HUES64 (cell line): ENCODE data around the gene FXR2.

Experiments used
- H3K27ac ChIP-seq: 2 replicates; pipeline ENCODE4 v1.7.0; 2013; ENCODE audit warnings: low read depth, low read length, inconsistent platforms
- H3K27me3 ChIP-seq: 2 replicates; pipeline ENCODE4 v1.6.1; 2013; ENCODE audit warnings: mild to moderate bottlenecking, low read length; ENCODE audit not compliant: insufficient read depth
- H3K36me3 ChIP-seq: 2 replicates; pipeline ENCODE4 v1.6.1; 2013; ENCODE audit warnings: mild to moderate bottlenecking, low read length; ENCODE audit not compliant: insufficient read depth
- H3K4me1 ChIP-seq: 2 replicates; pipeline ENCODE4 v1.6.1; 2013; ENCODE audit warnings: mild to moderate bottlenecking, low read length, moderate library complexity; ENCODE audit not compliant: insufficient read depth
- H3K4me3 ChIP-seq: 2 replicates; pipeline ENCODE4 v1.5.1; 2013; ENCODE audit warnings: mild to moderate bottlenecking, low read length, moderate library complexity
- H3K9ac ChIP-seq: 2 replicates; pipeline ENCODE4 v1.6.1; 2013; ENCODE audit warnings: mild to moderate bottlenecking, low read depth, low read length
- H3K9me3 ChIP-seq: 2 replicates; pipeline ENCODE4 v1.6.1; 2013; ENCODE audit warnings: low read depth, low read length; ENCODE audit not compliant: insufficient read depth
- WGBS: fragments of 150-250, 120-280 bp; methylation state at CpG from one replicate; pipeline ENCODE4 v1.1.7; 2013; ENCODE audit warnings: missing lambda C conversion rate; 5-methylcytosine and 5-hydroxymethylcytosine counted together

The FXR2 gene

DNA sequence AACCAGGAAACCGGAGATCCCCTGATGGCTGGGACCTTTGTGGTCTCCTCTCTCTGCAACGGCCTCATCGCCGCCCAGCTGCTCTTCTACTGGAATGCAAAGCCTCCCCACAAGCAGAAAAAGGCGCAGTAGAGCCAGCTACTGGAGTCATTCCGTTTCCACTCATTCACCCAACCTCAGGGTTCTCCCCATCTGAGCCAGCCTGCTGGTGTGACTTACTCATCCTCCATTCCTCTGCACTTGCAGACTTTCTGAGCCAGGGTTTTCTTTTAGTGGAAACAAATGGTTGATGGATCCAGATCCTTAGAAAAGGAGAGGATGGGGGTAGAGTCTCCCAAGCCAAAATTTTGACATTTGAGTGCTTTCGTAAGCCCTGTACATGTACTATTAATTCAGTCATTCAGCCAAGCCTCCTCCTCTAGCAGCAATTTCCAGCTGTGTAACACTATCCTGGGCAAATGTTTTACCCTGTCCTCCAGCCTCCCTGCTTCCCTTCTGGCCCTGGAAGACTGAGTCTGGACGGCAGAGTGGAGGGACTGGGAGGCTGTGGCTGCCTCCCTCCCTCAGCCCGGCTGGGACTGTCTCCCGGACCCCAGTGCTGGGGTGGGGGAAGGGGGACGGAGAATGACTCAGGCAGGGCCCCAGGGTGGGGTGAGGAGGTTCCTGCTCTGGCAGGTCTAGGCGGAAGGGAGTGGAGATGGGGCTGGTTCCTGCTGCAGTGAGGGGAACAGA is 27.1 kb downstream of the FXR2 start:
- 74% methylated on average over 12 of the region's 12 CpGs for WGBS
- H3K9me3 ChIP-seq = no peaks in the 10 kb centered on the region
- no peak overlapping the region for H3K9ac ChIP-seq
- H3K4me3 ChIP-seq = peak overlapping the region; percentile 72
- H3K27me3 ChIP-seq = no peaks in the 10 kb centered on the region
- H3K4me1 ChIP-seq = peaks cover 14% of the 10 kb centered on the region
- peaks cover 36% of the 10 kb centered on the region for H3K36me3 ChIP-seq
- H3K27ac ChIP-seq = no peak overlapping the region

GRCh38 chr17:7586673-7587419 is 27.9 kb downstream of the FXR2 start:
- peaks cover 29% of the 10 kb centered on the region for H3K36me3 ChIP-seq
- H3K4me3 ChIP-seq = no peak overlapping the region
- H3K9me3 ChIP-seq = no peaks in the 10 kb centered on the region
- H3K27ac ChIP-seq = no peak overlapping the region
- H3K27me3 ChIP-seq = no peaks in the 10 kb centered on the region
- H3K4me1 ChIP-seq = peaks cover 14% of the 10 kb centered on the region
- 84% methylated on average over 9 of the region's 9 CpGs for WGBS
- no peak overlapping the region for H3K9ac ChIP-seq

DNA sequence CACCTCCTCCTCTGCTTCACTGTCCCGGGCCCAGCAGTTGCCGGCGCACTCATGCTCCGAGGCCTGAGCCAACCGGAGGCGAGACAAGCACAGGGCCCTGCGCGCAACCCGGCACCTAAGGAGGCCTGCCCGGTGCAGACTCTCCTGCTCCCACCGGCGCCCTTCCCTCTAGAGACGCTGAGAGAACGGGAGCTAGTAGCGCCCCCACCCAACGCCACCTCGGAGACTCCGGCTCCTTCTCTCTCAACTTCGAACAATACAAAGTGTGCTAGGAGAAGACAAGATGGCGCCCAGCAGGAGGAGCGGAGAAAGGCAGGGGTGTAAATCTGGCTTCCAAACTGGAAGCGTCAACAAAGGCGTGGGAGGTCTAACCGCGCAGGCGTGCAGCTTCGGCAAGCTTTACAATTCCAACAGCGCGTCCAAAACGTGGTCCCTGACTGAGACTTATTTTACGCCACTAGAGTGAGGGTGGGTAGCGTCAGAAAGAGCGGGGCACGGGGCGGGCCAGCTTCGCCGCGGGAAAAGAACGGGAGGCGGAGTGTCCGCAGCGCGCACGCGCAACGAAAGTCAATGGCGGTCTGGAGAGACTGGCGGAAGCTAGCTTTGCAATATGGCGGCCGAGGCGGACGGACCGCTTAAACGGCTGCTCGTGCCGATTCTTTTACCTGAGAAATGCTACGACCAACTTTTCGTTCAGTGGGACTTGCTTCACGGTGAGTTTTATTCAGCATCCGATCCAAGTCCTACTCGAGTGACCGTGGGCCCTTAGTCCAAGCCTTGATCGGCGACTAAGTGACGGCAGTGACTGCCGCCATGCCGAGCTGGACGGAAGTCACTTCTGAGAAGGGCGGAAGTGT is 31.2 kb downstream of the FXR2 start, which contains the start of gene MPDU1:
Gene MPDU1, plus strand, starts transcription at position 600 of the 857 bp plus-strand sequence. Its CDS starts 11 bp downstream, at position 611.
- Histone ChIP-seq H3K27ac (peak within 1 kb of the TSS; percentile 98), H3K9me3 (no peaks in the 10 kb centered on the region), H3K9ac (peak within 1 kb of the TSS; percentile 98), H3K27me3 (no peaks in the 10 kb centered on the region), H3K4me3 (peak within 1 kb of the TSS; percentile 80), H3K36me3 (peaks cover 28% of the 10 kb centered on the region), H3K4me1 (no peaks in the 10 kb centered on the region; the same call in 1 of the 2 replicates)
- WGBS = 64% methylated on average over 69 of the region's 69 CpGs

DNA sequence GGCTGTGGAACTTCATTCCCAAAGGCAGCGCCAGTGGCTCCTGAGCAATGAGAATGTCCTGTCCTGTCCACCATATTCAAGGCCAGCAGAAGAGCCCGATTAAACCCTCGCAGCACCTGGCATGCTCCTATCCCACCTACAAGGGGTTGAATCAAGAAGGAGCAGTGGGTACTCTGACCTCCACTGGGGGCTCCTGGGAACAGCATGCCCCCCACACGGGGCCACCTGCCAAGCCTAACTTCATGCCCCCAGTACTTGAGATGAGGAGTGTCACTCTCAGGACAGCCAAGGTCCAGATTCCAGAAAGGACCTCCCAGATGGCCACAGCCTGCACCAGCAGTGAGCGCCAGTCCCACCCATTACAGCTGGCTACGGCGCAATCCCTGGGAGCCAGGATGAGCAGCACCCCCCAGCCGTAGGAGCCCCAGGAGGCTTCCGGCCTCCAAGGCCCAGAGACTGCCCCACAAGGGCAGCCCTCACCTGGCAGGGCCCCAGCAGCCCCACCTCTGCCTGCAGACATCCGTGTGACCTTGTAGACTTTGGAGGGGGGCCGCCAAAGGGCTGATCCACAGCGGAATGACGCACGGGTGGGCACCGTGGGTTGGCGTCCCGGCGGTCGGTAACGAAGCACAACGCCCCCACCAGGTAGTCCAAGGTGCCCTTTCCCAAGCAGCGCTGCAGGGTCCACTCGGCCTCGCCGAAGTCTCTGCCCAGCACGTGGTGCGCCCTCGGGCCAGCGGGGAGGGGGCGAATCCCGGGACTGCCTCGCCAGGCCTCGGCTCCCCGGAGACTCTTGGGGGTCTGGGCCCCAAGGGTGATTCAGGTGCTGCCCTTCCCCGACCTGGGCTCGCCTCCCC is 32.1 kb downstream of the FXR2 start:
- Histone ChIP-seq H3K9me3 (no peaks in the 10 kb centered on the region), H3K27ac (peak overlapping the region; percentile 98), H3K9ac (peak overlapping the region; percentile 98), H3K4me1 (no peaks in the 10 kb centered on the region; the same call in 1 of the 2 replicates), H3K27me3 (no peaks in the 10 kb centered on the region), H3K36me3 (peaks cover 33% of the 10 kb centered on the region), H3K4me3 (peak overlapping the region; percentile 80)
- 93% methylated on average over 36 of the region's 36 CpGs for WGBS

DNA sequence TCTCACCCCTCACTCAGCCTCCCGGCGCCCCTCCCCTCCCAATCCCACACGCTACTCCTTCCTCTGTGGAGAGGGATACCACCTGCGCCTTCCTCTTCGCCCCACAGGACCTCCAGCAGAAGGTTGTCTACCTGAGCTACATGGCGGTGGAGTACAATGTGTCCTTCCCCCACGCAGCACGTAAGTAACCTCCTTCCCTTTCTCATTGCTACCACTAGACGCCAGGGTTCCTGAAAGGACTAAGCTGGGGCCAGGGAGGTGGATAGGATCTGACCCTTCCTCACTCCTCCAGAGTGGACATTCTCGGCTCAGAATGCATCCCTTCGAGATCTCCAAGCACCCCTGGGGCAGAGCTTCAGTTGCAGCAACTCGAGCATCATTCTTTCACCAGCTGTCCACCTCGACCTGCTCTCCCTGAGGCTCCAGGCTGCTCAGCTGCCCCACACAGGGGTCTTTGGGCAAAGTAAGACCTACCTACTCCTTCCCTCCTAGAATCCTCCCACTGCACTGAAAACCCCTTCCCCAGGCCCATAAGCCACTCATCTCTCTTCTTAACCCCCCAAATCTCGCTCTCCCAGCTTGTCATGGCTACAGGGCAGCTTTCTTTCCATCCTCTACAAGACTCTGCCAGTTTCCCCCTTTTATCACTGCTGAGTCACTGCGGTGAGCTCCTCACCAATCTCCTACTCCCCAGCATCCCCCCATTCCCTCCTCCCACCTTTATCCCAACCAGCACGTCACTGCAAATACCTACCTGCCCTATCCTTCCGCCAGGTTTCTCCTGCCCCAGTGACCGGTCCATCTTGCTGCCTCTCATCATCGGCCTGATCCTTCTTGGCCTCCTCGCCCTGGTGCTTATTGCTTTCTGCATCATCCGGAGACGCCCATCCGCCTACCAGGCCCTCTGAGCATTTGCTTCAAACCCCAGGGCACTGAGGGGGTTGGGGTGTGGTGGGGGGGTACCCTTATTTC is 33.8 kb downstream of the FXR2 start:
- no peak overlapping the region for H3K27ac ChIP-seq
- WGBS = 88% methylated on average over 23 of the region's 23 CpGs
- no peak overlapping the region for H3K9ac ChIP-seq
- H3K27me3 ChIP-seq = no peaks in the 10 kb centered on the region
- no peaks in the 10 kb centered on the region for H3K4me1 ChIP-seq
- H3K36me3 ChIP-seq = peaks cover 38% of the 10 kb centered on the region
- no peaks in the 10 kb centered on the region for H3K9me3 ChIP-seq
- no peak overlapping the region for H3K4me3 ChIP-seq

GRCh38 chr17:7579834-7580603 is 34.7 kb downstream of the FXR2 start:
- Histone ChIP-seq H3K4me1 (peaks cover 7% of the 10 kb centered on the region; the same call in 1 of the 2 replicates), H3K27ac (no peak overlapping the region; the same call in 1 of the 2 replicates), H3K4me3 (no peak overlapping the region), H3K27me3 (no peaks in the 10 kb centered on the region), H3K9me3 (no peaks in the 10 kb centered on the region), H3K9ac (no peak overlapping the region), H3K36me3 (peaks cover 42% of the 10 kb centered on the region)
- 87% methylated on average over 12 of the region's 12 CpGs for WGBS

GRCh38 chr17:7579001-7579833 is 35.5 kb downstream of the FXR2 start, which contains the start of gene CD68:
CD68 (plus strand) TSS chr17:7579638; CDS start chr17:7579678, 40 bp downstream.
- H3K4me1 ChIP-seq = peaks cover 15% of the 10 kb centered on the region
- WGBS = 42% methylated on average over 7 of the region's 7 CpGs
- H3K36me3 ChIP-seq = peaks cover 48% of the 10 kb centered on the region
- no peak within 1 kb of the TSS for H3K9ac ChIP-seq
- H3K4me3 ChIP-seq = no peak within 1 kb of the TSS
- no peaks in the 10 kb centered on the region for H3K27me3 ChIP-seq
- peak within 1 kb of the TSS; percentile 49; the same call in 1 of the 2 replicates for H3K27ac ChIP-seq
- no peaks in the 10 kb centered on the region for H3K9me3 ChIP-seq

DNA sequence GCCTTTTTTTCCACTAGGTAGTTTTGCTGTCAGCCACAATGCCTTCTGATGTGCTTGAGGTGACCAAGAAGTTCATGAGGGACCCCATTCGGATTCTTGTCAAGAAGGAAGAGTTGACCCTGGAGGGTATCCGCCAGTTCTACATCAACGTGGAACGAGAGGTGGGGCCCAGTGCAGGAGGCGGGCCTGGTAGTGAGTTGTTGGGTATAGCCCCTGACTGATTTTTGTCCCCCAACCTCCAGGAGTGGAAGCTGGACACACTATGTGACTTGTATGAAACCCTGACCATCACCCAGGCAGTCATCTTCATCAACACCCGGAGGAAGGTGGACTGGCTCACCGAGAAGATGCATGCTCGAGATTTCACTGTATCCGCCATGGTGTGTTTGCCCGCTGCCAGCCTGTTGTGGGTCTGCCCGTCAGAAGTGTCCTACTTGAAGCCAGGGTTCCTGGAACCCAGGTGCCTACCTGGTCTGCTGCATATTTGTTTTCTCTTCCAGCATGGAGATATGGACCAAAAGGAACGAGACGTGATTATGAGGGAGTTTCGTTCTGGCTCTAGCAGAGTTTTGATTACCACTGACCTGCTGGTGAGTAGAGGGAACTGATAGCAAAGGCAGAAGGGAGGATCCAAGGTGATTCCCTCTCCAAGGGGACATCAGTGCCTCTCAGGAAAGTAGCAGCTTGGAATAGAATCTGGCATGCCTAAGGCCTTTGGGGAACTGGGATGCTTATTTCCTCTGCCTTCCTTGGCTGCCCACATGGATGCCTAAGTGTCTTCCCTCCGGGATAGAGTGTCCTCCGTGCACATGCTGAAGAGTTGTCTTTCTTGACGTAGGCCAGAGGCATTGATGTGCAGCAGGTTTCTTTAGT is 37.1 kb downstream of the FXR2 start:
- peaks cover 53% of the 10 kb centered on the region for H3K36me3 ChIP-seq
- H3K4me3 ChIP-seq = no peak overlapping the region
- H3K9me3 ChIP-seq = no peaks in the 10 kb centered on the region
- no peaks in the 10 kb centered on the region for H3K27me3 ChIP-seq
- no peak overlapping the region for H3K27ac ChIP-seq
- 94% methylated on average over 17 of the region's 17 CpGs for WGBS
- peaks cover 15% of the 10 kb centered on the region for H3K4me1 ChIP-seq
- no peak overlapping the region for H3K9ac ChIP-seq
